OCI-LY1 (cell line): Measurements from ENCODE around the gene SMIM43.

ENCODE experiments used
- H2AFZ ChIP-seq: fragments of 200-600 bp; sonication (generic), shearing (Covaris generic); 2 replicates; pipeline ENCODE4 v1.6.0; 2014; ENCODE audit warnings: antibody characterized with exemption, mild to moderate bottlenecking, low read length
- H3F3A ChIP-seq: fragments of 200-600 bp; sonication (generic), shearing (Covaris generic); 2 replicates; pipeline ENCODE4 v1.6.0; 2014; ENCODE audit warnings: mild to moderate bottlenecking, antibody characterized with exemption, low read length, moderate library complexity; ENCODE audit not compliant: insufficient read depth
- H3K27ac ChIP-seq: fragments of 200-600 bp; sonication (generic); 2 replicates; pipeline ENCODE4 v1.5.1; 2014; ENCODE audit warnings: low read length, mixed run types, mild to moderate bottlenecking, low read depth; ENCODE audit not compliant: poor library complexity, severe bottlenecking
- H3K27me3 ChIP-seq: fragments of 200-600 bp; sonication (generic); 2 replicates; pipeline ENCODE4 v1.6.0; 2014; ENCODE audit warnings: antibody characterized with exemption, mild to moderate bottlenecking, low read length, moderate library complexity; ENCODE audit not compliant: insufficient read depth
- H3K36me3 ChIP-seq: fragments of 200-600 bp; sonication (generic); 2 replicates; pipeline ENCODE4 v1.6.1; 2014; ENCODE audit warnings: mild to moderate bottlenecking, antibody characterized with exemption, low read length, moderate library complexity, mixed read lengths; ENCODE audit not compliant: insufficient read depth
- H3K4me1 ChIP-seq: fragments of 200-600 bp; sonication (generic); 2 replicates; pipeline ENCODE4 v1.5.1; 2014; ENCODE audit warnings: mild to moderate bottlenecking, low read length, moderate library complexity; ENCODE audit not compliant: insufficient read depth, severe bottlenecking
- H3K4me2 ChIP-seq: fragments of 200-600 bp; sonication (generic), shearing (Covaris generic); 2 replicates; pipeline ENCODE4 v1.6.1; 2014; ENCODE audit warnings: low read length
- H3K4me3 ChIP-seq: fragments of 200-600 bp; sonication (generic); 2 replicates; pipeline ENCODE4 v1.5.1; 2014; ENCODE audit warnings: low read length, low read depth, mild to moderate bottlenecking, mixed read lengths; ENCODE audit not compliant: poor library complexity, severe bottlenecking
- H3K79me2 ChIP-seq: fragments of 200-600 bp; shearing (Covaris generic); 2 replicates; pipeline ENCODE4 v1.6.1; 2016; ENCODE audit warnings: mixed run types, low read length, mixed read lengths; ENCODE audit not compliant: insufficient read depth
- H3K9ac ChIP-seq: fragments of 200-600 bp; sonication (generic), shearing (Covaris generic); 2 replicates; pipeline ENCODE4 v1.6.1; 2014; ENCODE audit warnings: mild to moderate bottlenecking, low read length, mixed read lengths
- H3K9me2 ChIP-seq: fragments of 200-600 bp; sonication (generic), shearing (Covaris generic); 2 replicates; pipeline ENCODE4 v1.6.1; 2014; ENCODE audit warnings: low read depth, mild to moderate bottlenecking, low read length, mixed read lengths
- H3K9me3 ChIP-seq: fragments of 200-600 bp; shearing (Covaris generic); 2 replicates; pipeline ENCODE4 v1.6.1; 2014; ENCODE audit warnings: low read length, mixed read lengths
- H4K20me1 ChIP-seq: fragments of 200-600 bp; sonication (generic), shearing (Covaris generic); 2 replicates; pipeline ENCODE4 v1.6.0; 2016; ENCODE audit warnings: mild to moderate bottlenecking, low read length; ENCODE audit not compliant: insufficient read depth
- CTCF ChIP-seq: fragments of 200-600 bp; sonication (generic), shearing (Covaris generic); IDR thresholded peaks from 2 replicates; pipeline ENCODE4 v1.5.1; 2017; ENCODE audit warnings: mild to moderate bottlenecking, antibody characterized with exemption, low read length, moderate library complexity, mixed read lengths
- EZH2 ChIP-seq: fragments of 200-600 bp; sonication (generic), shearing (Covaris generic); IDR thresholded peaks from 2 replicates; pipeline ENCODE4 v1.8.0; 2017; ENCODE audit warnings: borderline replicate concordance, mixed run types, mild to moderate bottlenecking, antibody characterized with exemption, low read length, moderate library complexity, mixed read lengths

SMIM43 gene

GRCh38 chr4:121765368-121765705, 373 bp upstream of the SMIM43 start:
- Histone ChIP-seq H2AFZ (no peak overlapping the region), H3K36me3 (no peaks in the 10 kb centered on the region), H3F3A (no peaks in the 10 kb centered on the region), H3K9me2 (no peaks in the 10 kb centered on the region), H3K9ac (no peak overlapping the region), H3K4me3 (no peak overlapping the region), H3K4me1 (no peaks in the 10 kb centered on the region), H3K27me3 (no peaks in the 10 kb centered on the region), H3K9me3 (no peaks in the 10 kb centered on the region), H3K4me2 (no peak overlapping the region), H3K27ac (no peak overlapping the region), H4K20me1 (no peaks in the 10 kb centered on the region), H3K79me2 (no peaks in the 10 kb centered on the region)
- TF ChIP-seq CTCF (no peak), EZH2 (no peak)

GRCh38 chr4:121764303-121764701, 662 bp downstream of the SMIM43 start:
- H3K79me2 ChIP-seq = no peaks in the 10 kb centered on the region
- no peak overlapping the region for H3K4me3 ChIP-seq
- no peak overlapping the region for H3K4me2 ChIP-seq
- H3K9me3 ChIP-seq = no peaks in the 10 kb centered on the region
- H3K36me3 ChIP-seq = no peaks in the 10 kb centered on the region
- H3F3A ChIP-seq = no peaks in the 10 kb centered on the region
- H2AFZ ChIP-seq = no peak overlapping the region
- H3K4me1 ChIP-seq = no peaks in the 10 kb centered on the region
- no peaks in the 10 kb centered on the region for H3K9me2 ChIP-seq
- H3K27me3 ChIP-seq = no peaks in the 10 kb centered on the region
- no peak overlapping the region for H3K27ac ChIP-seq
- no peaks in the 10 kb centered on the region for H4K20me1 ChIP-seq
- TF ChIP-seq CTCF (no peak), EZH2 (no peak)
- no peak overlapping the region for H3K9ac ChIP-seq

- no peaks in the 10 kb centered on the region for H3K27me3 ChIP-seq
- H3K4me1 ChIP-seq = no peaks in the 10 kb centered on the region
- no peaks in the 10 kb centered on the region for H4K20me1 ChIP-seq
- no peaks in the 10 kb centered on the region for H3K36me3 ChIP-seq
- H3K27ac ChIP-seq = no peak overlapping the region
- no peak overlapping the region for H3K9ac ChIP-seq
- TF ChIP-seq EZH2 (no peak), CTCF (no peak)
- H3K9me2 ChIP-seq = no peaks in the 10 kb centered on the region
- H3K9me3 ChIP-seq = no peaks in the 10 kb centered on the region
- no peak overlapping the region for H3K4me2 ChIP-seq
- no peak overlapping the region for H3K4me3 ChIP-seq
- H3F3A ChIP-seq = no peaks in the 10 kb centered on the region
- no peak overlapping the region for H2AFZ ChIP-seq
- no peaks in the 10 kb centered on the region for H3K79me2 ChIP-seq
Observed at GRCh38 chr4:121760205-121760604, 4.8 kb downstream of the SMIM43 start.
